GM23248 (cell line): ENCODE results near the gene POLA1. TPM values are rescaled to one million over a fixed set of nuclear protein-coding genes. Genes with fewer than 3 reads are reported as not detected.

Source experiments
- DNase-seq: peaks from one replicate; pipeline ENCODE4 v3.0.0-alpha.2; 2015
- H2AFZ ChIP-seq: fragments of 200-600 bp; sonication (generic); 2 replicates; pipeline ENCODE4 v1.6.1; 2016; ENCODE audit warnings: antibody characterized with exemption
- H3F3A ChIP-seq: fragments of 200-600 bp; sonication (generic); 2 replicates; pipeline ENCODE4 v1.6.1; 2016; ENCODE audit warnings: mild to moderate bottlenecking, antibody characterized with exemption, mixed run types; ENCODE audit not compliant: insufficient read depth
- H3K27ac ChIP-seq: fragments of 200-600 bp; sonication (generic); 2 replicates; pipeline ENCODE4 v1.5.1; 2016; ENCODE audit warnings: mild to moderate bottlenecking
- H3K27me3 ChIP-seq: fragments of 200-600 bp; sonication (generic); replicated peaks from 2 replicates; pipeline ENCODE4 v1.6.1; 2016; ENCODE audit warnings: mild to moderate bottlenecking; ENCODE audit not compliant: insufficient read depth
- H3K36me3 ChIP-seq: fragments of 200-600 bp; sonication (generic); 2 replicates; pipeline ENCODE4 v1.6.1; 2016; ENCODE audit warnings: low read depth, mild to moderate bottlenecking
- H3K4me1 ChIP-seq: fragments of 200-600 bp; sonication (generic); 2 replicates; pipeline ENCODE4 v1.6.1; 2016; ENCODE audit warnings: mild to moderate bottlenecking; ENCODE audit not compliant: insufficient read depth
- H3K4me2 ChIP-seq: fragments of 200-600 bp; sonication (generic); one replicate; pipeline ENCODE4 v1.6.1; 2016; ENCODE audit warnings: mild to moderate bottlenecking; ENCODE audit not compliant: unreplicated experiment
- H3K4me3 ChIP-seq: fragments of 200-600 bp; sonication (generic); 2 replicates; pipeline ENCODE4 v1.5.1; 2016; ENCODE audit warnings: mild to moderate bottlenecking
- H3K79me2 ChIP-seq: fragments of 200-600 bp; sonication (generic); 2 replicates; pipeline ENCODE4 v1.6.1; 2016; ENCODE audit warnings: mild to moderate bottlenecking; ENCODE audit not compliant: insufficient read depth
- H3K9ac ChIP-seq: fragments of 200-600 bp; sonication (generic); 2 replicates; pipeline ENCODE4 v1.6.1; 2016; ENCODE audit warnings: mild to moderate bottlenecking
- H3K9me2 ChIP-seq: fragments of 200-600 bp; sonication (generic); 2 replicates; pipeline ENCODE4 v1.6.1; 2016; ENCODE audit warnings: mixed run types, mild to moderate bottlenecking, moderate library complexity; ENCODE audit not compliant: insufficient read depth
- H3K9me3 ChIP-seq: fragments of 200-600 bp; sonication (generic); one replicate; pipeline ENCODE4 v1.6.1; 2017; ENCODE audit warnings: low read depth
- H4K20me1 ChIP-seq: fragments of 200-600 bp; sonication (generic); 2 replicates; pipeline ENCODE4 v1.6.0; 2016; ENCODE audit not compliant: insufficient read depth
- EZH2 ChIP-seq: fragments of 200-600 bp; sonication (generic); IDR thresholded peaks from 2 replicates; pipeline ENCODE4 v1.6.1; 2018; ENCODE audit warnings: antibody characterized with exemption, mild to moderate bottlenecking; ENCODE audit not compliant: insufficient read depth, poor library complexity, severe bottlenecking
- EZH2phosphoT487 ChIP-seq: fragments of 200-600 bp; sonication (generic); IDR thresholded peaks from 2 replicates; pipeline ENCODE4 v1.6.1; 2018; ENCODE audit warnings: antibody characterized with exemption, moderate library complexity, mild to moderate bottlenecking, low read depth; ENCODE audit not compliant: insufficient read depth
- WGBS, 2 experiments: methylation state at CpG; one replicate each; pipeline ENCODE4 v1.1.6; 2015 to 2017; ENCODE audit warnings: low lambda C conversion rate in 2 of 2, low coverage in 1 of 2; ENCODE audit errors: missing lambda C conversion rate in 2 of 2; 5-methylcytosine and 5-hydroxymethylcytosine counted together
- in situ Hi-C: fragments of 300-500 bp; cut with MboI; formaldehyde crosslinking; loops from 2 replicates; pipeline ENCODE4 v1.15.0; 2020
- polyA plus RNA-seq: library from polyadenylated mRNA; unstranded; fragments of >200 nt; fragmentation: Nextera tagmentation; extraction: Ambion mirVana; gene quantifications from 2 replicates; pipeline ENCODE4 v1.2.1, GENCODE V29; 2016
- total RNA-seq: library from RNA; depleted of rRNA; stranded (reverse); fragments of >200 nt; shearing (Covaris generic); gene quantifications from 2 replicates; pipeline ENCODE4 v1.2.3, GENCODE V29; 2014

Gene POLA1
- total and polyA plus RNA-seq, 2 experiments from 2014 or later = 4.1 to 6.7 TPM

DNA sequence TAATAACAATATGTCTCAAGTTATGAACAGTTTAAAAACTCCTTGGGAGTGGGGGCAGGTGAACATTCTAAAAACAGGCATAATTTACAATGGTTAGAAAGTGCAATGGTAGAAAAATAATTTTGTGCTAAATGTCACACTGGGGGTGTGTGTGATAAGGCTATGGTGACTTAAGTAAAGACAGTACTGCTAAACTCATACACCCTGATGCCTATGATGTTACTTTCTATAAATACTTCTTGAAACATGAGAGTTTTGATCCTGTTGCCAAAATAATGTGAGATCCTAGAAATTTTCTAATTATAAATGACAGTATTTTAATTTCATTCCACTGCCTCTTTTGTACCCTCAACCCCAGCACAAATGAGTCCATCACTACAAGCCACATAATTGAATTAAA is 144.2 kb downstream of the POLA1 start:
- H3K9ac ChIP-seq = no peak overlapping the region
- no peaks in the 10 kb centered on the region for H3F3A ChIP-seq
- H3K4me2 ChIP-seq = no peak overlapping the region
- H3K9me3 ChIP-seq = no peaks in the 10 kb centered on the region
- H3K4me1 ChIP-seq = no peaks in the 10 kb centered on the region
- H2AFZ ChIP-seq = no peak overlapping the region
- no peak overlapping the region for H3K4me3 ChIP-seq
- H4K20me1 ChIP-seq = no peaks in the 10 kb centered on the region
- no peaks in the 10 kb centered on the region for H3K27me3 ChIP-seq
- no peak for DNase-seq
- in situ Hi-C loops = loop anchor here (25.0 kb wide), 1 partner anchor 299 kb away; no protein-coding TSS in a partner anchor
- no peaks in the 10 kb centered on the region for H3K9me2 ChIP-seq
- no peaks in the 10 kb centered on the region for H3K79me2 ChIP-seq
- H3K36me3 ChIP-seq = no peaks in the 10 kb centered on the region
- TF ChIP-seq EZH2 (no peak), EZH2phosphoT487 (no peak)
- no peak overlapping the region for H3K27ac ChIP-seq

GRCh38 chrX:24838629-24839028 is 144.9 kb downstream of the POLA1 start:
- no peaks in the 10 kb centered on the region for H3K27me3 ChIP-seq
- H3K4me2 ChIP-seq = no peak overlapping the region
- peak; percentile 27 for DNase-seq
- 21 to 30% methylated on average over 3 of the region's 3 CpGs for WGBS, 2 experiments
- in situ Hi-C loops = loop anchor here (25.0 kb wide), 1 partner anchor 299 kb away; no protein-coding TSS in a partner anchor
- no peaks in the 10 kb centered on the region for H3K4me1 ChIP-seq
- TF ChIP-seq EZH2 = no peak
- TF ChIP-seq EZH2phosphoT487 = no peak
- H3K9me3 ChIP-seq = no peaks in the 10 kb centered on the region
- no peaks in the 10 kb centered on the region for H4K20me1 ChIP-seq
- H3K36me3 ChIP-seq = no peaks in the 10 kb centered on the region
- H3K9ac ChIP-seq = no peak overlapping the region
- H3F3A ChIP-seq = no peaks in the 10 kb centered on the region
- no peaks in the 10 kb centered on the region for H3K9me2 ChIP-seq
- no peak overlapping the region for H2AFZ ChIP-seq
- no peak overlapping the region for H3K27ac ChIP-seq
- no peak overlapping the region for H3K4me3 ChIP-seq
- no peaks in the 10 kb centered on the region for H3K79me2 ChIP-seq

GRCh38 chrX:24839331-24839730 is 145.6 kb downstream of the POLA1 start:
- Histone ChIP-seq H3K9ac (no peak overlapping the region), H3F3A (no peaks in the 10 kb centered on the region), H3K9me2 (no peaks in the 10 kb centered on the region), H3K4me1 (no peaks in the 10 kb centered on the region), H3K79me2 (no peaks in the 10 kb centered on the region), H4K20me1 (no peaks in the 10 kb centered on the region), H3K36me3 (no peaks in the 10 kb centered on the region), H2AFZ (no peak overlapping the region), H3K27ac (no peak overlapping the region), H3K9me3 (no peaks in the 10 kb centered on the region), H3K4me2 (no peak overlapping the region), H3K27me3 (no peaks in the 10 kb centered on the region), H3K4me3 (no peak overlapping the region)
- no peak for DNase-seq
- TF ChIP-seq EZH2phosphoT487 (no peak), EZH2 (no peak)
- 80 to 88% methylated on average over 4 of the region's 4 CpGs for WGBS, 2 experiments
- in situ Hi-C loops = loop anchor here (25.0 kb wide), 1 partner anchor 298 kb away; no protein-coding TSS in a partner anchor

- H3K36me3 ChIP-seq = no peaks in the 10 kb centered on the region
- 0 out of 2 replicates have a peak, but pooled peaks cover 6% of the 10 kb centered on the region for H3K4me1 ChIP-seq
- no peak overlapping the region for H3K27ac ChIP-seq
- no peaks in the 10 kb centered on the region for H3K9me3 ChIP-seq
- no peaks in the 10 kb centered on the region for H3K79me2 ChIP-seq
- H3K9me2 ChIP-seq = no peaks in the 10 kb centered on the region
- H3K9ac ChIP-seq = no peak overlapping the region
- no peak for DNase-seq
- H3K4me2 ChIP-seq = no peak overlapping the region
- H3K27me3 ChIP-seq = no peaks in the 10 kb centered on the region
- no peak overlapping the region for H3K4me3 ChIP-seq
- in situ Hi-C loops = loop anchor here (25.0 kb wide), 1 partner anchor 295 kb away; no protein-coding TSS in a partner anchor
- 45 to 46% methylated on average over 5 of the region's 5 CpGs for WGBS, 2 experiments
- no peak for TF ChIP-seq EZH2phosphoT487
- no peak for TF ChIP-seq EZH2
- no peaks in the 10 kb centered on the region for H4K20me1 ChIP-seq
- no peaks in the 10 kb centered on the region for H3F3A ChIP-seq
- no peak overlapping the region for H2AFZ ChIP-seq
These were observed 148.8 kb downstream of the POLA1 start for GRCh38 chrX:24842486-24842885.
